Parathyroid adenoma (tissue), 2 donors: Measurements from ENCODE around the gene TRIP10.

Experiments used
- H2AFZ ChIP-seq: fragments of 300-600 bp; sonication (generic); one replicate; pipeline ENCODE4 v1.7.0; 2017; ENCODE audit warnings: antibody characterized with exemption, mild to moderate bottlenecking
- H3K27ac ChIP-seq: fragments of 300-600 bp; sonication (generic); one replicate; pipeline ENCODE4 v1.7.0; 2017
- H3K27me3 ChIP-seq: fragments of 300-600 bp; sonication (generic); one replicate; pipeline ENCODE4 v1.7.0; 2017; ENCODE audit warnings: low read length; ENCODE audit not compliant: control insufficient read depth, insufficient read depth
- H3K36me3 ChIP-seq: fragments of 300-600 bp; sonication (generic); one replicate; pipeline ENCODE4 v1.7.0; 2017; ENCODE audit warnings: low read length; ENCODE audit not compliant: control insufficient read depth, insufficient read depth
- H3K4me1 ChIP-seq: fragments of 300-600 bp; sonication (generic); one replicate; pipeline ENCODE4 v1.7.0; 2017; ENCODE audit warnings: control low read depth
- H3K4me2 ChIP-seq: fragments of 300-600 bp; sonication (generic); one replicate; pipeline ENCODE4 v1.7.0; 2017; ENCODE audit warnings: low read length
- H3K4me3 ChIP-seq: fragments of 300-600 bp; sonication (generic); one replicate; pipeline ENCODE4 v1.7.0; 2017; ENCODE audit warnings: low read depth, low read length
- H3K79me2 ChIP-seq: fragments of 300-600 bp; sonication (generic); one replicate; pipeline ENCODE4 v1.7.0; 2017; ENCODE audit warnings: control low read depth
- H3K9ac ChIP-seq: fragments of 300-600 bp; sonication (generic); one replicate; pipeline ENCODE4 v1.7.0; 2017; ENCODE audit warnings: mild to moderate bottlenecking
- H3K9me3 ChIP-seq: fragments of 300-600 bp; sonication (generic); one replicate; pipeline ENCODE4 v1.7.0; 2017; ENCODE audit warnings: low read length; ENCODE audit not compliant: control insufficient read depth
- TF ChIP-seq, protein P1 (sequence below): fragments of 300-600 bp; sonication (generic); IDR thresholded peaks from one replicate; pipeline ENCODE4 v1.7.0; 2017; ENCODE audit warnings: antibody characterized with exemption, mild to moderate bottlenecking
- donor health status: primary hyperparathyroidism.

Gene TRIP10

DNA sequence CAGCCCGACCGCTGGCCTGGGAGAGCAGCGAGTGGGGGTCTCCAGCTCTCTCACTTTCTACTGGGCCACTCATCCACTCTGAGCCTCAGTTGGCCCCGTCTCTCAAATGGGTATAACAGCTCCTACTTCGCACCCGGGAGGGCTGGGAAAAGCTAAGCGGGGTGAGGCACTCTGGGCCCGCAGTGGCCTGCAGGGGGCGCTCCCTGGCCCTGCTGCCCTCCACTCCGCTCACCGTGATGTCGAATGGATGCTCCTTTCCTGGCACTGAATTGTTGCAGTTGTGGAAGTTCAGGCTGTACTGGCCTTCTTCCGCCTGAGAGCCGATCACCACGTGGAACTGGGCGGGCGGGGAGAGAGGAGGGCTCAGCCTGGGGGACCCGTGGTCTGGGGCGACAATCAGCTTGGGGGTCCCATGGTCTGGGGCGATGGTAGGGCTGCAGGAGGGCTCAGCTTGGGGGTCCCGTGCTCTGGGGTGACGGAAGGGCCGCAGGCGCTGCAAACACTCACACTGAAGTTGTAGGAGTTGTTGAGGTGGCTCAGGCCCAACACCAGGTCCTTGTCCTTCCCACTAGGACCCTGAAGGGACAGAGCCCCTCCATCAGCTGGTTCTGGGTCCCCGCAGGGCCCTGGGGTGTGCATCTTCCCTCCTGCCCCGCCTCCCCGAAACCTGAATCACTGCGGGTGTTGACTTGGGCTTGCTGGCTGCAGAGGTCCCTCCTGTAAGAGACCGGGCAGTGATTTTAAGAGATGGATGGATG lies 6.0 kb upstream of the TRIP10 start:
- H3K9ac ChIP-seq, result no peak overlapping the region
- TF ChIP-seq, protein P1, sequence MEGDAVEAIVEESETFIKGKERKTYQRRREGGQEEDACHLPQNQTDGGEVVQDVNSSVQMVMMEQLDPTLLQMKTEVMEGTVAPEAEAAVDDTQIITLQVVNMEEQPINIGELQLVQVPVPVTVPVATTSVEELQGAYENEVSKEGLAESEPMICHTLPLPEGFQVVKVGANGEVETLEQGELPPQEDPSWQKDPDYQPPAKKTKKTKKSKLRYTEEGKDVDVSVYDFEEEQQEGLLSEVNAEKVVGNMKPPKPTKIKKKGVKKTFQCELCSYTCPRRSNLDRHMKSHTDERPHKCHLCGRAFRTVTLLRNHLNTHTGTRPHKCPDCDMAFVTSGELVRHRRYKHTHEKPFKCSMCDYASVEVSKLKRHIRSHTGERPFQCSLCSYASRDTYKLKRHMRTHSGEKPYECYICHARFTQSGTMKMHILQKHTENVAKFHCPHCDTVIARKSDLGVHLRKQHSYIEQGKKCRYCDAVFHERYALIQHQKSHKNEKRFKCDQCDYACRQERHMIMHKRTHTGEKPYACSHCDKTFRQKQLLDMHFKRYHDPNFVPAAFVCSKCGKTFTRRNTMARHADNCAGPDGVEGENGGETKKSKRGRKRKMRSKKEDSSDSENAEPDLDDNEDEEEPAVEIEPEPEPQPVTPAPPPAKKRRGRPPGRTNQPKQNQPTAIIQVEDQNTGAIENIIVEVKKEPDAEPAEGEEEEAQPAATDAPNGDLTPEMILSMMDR, result no peak
- no peak overlapping the region for H3K4me2 ChIP-seq

DNA sequence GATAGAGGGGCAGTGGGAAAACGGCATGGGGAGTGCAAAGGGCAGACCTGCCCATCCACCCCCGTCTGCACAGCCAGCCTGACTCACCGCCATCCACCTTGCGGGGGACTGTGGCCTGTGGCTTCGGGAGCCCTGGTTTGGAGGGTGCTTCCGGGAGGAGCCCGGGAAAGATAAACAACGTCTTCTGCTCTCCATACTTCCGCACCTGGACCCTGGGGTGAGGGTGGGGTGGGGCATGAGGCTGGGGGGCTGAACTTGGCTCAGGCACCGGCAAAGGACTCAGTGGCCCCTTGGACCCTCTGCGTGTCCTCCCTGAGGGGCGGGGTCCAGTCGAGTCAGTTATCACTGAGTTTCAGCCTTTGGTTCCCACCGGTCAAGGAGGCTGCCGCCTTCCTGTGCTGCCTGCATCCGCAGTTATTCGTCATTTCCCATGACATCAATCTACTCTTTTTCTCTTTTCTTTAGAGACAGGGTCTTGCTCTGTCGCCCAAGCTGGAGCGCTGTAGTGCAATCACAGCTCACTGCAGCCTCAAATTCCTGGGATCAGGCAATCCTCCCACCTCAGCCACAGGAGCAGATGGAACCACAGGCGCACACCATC lies 5.3 kb upstream of the TRIP10 start:
- no peak overlapping the region for H3K9ac ChIP-seq
- TF ChIP-seq, protein P1, result no peak

More for the DNA sequence above, 6.0 kb upstream of the TRIP10 start:
- H3K27ac ChIP-seq, result no peak overlapping the region
- peaks cover 10% of the 10 kb centered on the region for H3K4me1 ChIP-seq
- no peaks in the 10 kb centered on the region for H3K79me2 ChIP-seq
- no peaks in the 10 kb centered on the region for H3K27me3 ChIP-seq
- H2AFZ ChIP-seq, result no peak overlapping the region
- H3K36me3 ChIP-seq, result no peaks in the 10 kb centered on the region
- H3K9me3 ChIP-seq, result no peaks in the 10 kb centered on the region
- H3K4me3 ChIP-seq, result no peak overlapping the region

DNA sequence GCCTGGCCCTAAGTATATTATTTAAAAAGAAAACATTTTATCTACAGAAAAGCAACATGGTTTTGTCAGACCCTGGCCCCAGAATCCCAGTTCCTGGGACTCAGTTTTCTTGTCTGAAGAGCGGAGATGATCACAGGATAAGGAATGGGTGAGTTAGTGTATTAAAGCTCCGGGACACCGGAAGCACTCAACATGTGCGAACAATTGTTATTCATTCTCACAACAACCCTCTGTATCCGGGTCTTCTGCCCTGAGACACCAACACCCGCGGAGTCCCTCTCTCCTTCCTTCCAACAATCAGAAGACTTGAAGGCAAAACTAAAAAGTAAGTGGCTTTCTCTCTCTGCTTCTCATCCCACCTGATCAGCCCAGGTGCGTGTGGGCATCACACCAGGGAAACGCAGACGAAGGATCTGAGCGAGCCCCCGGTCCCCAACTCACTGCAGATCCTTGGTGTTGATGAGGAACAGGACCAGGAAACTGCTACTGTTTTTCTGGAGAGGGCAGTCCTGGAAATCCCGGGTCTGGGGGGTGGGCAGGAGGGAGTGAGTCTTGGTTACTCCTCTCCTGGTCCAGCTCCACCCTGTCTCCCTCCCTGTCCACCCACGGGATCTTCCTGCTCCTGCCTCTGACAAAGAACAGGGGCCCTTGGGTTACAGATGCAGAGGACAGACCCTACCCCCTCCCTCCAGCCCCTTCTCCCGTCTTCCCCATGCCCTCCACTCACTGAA lies 4.1 kb upstream of the TRIP10 start:
- H3K4me1 ChIP-seq, result peaks cover 18% of the 10 kb centered on the region
- H3K9me3 ChIP-seq, result no peaks in the 10 kb centered on the region
- H3K79me2 ChIP-seq, result no peaks in the 10 kb centered on the region
- H3K27ac ChIP-seq, result no peak overlapping the region
- no peak overlapping the region for H3K4me2 ChIP-seq
- no peak overlapping the region for H3K4me3 ChIP-seq
- no peaks in the 10 kb centered on the region for H3K36me3 ChIP-seq
- TF ChIP-seq, protein P1, result no peak
- H2AFZ ChIP-seq, result no peak overlapping the region
- H3K9ac ChIP-seq, result no peak overlapping the region
- H3K27me3 ChIP-seq, result no peaks in the 10 kb centered on the region

More for the DNA sequence above, 5.3 kb upstream of the TRIP10 start:
- Histone ChIP-seq H3K4me1 (peaks cover 17% of the 10 kb centered on the region), H2AFZ (no peak overlapping the region), H3K79me2 (no peaks in the 10 kb centered on the region), H3K4me2 (no peak overlapping the region), H3K27ac (no peak overlapping the region), H3K9me3 (no peaks in the 10 kb centered on the region), H3K27me3 (no peaks in the 10 kb centered on the region), H3K36me3 (no peaks in the 10 kb centered on the region), H3K4me3 (no peak overlapping the region)

DNA sequence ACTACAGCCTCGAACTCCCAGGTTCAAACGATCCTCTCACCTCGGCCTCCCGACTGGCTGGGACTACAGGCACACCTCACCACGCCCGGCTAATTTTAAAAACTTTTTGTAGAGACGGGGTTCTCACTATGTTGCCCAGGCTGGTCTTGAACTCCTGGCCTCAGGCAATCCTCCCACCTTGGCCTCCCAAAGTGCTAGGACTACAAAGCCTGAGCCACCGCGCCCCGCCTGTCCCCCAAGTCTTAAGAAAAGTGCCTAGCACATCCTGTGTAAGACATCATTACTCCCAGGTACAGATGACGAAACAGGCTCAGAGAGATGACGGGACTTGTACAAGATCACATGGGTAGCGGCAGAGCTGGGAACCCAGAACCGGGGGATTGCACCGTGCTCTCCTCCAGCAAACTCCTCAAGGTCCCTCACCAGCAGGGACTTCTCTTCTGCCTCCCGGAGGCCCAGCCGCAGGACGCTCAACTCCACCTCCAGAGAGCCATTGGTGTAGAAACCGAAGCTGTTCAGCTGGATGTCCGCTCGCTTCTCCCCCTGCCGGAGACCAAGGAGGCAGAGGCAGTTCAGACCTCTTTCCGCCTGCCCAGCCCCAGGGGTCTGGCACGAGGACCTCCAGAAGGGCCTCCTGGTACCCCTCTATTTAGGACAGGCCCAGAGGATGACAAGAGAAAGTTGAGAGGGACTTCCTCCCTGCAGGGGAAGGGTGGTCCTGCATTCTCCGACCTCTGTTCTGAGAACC lies 3.1 kb upstream of the TRIP10 start:
- Histone ChIP-seq H3K36me3 (no peaks in the 10 kb centered on the region), H3K9me3 (no peaks in the 10 kb centered on the region), H2AFZ (peak overlapping the region; percentile 61), H3K79me2 (no peaks in the 10 kb centered on the region), H3K27me3 (no peaks in the 10 kb centered on the region), H3K9ac (no peak overlapping the region), H3K4me1 (peaks cover 18% of the 10 kb centered on the region), H3K27ac (peak overlapping the region; percentile 81), H3K4me3 (peak overlapping the region; percentile 98), H3K4me2 (peak overlapping the region; percentile 98)
- TF ChIP-seq, protein P1, result peak; percentile 56
